ENCODE measurements around the gene LYST.

DNA sequence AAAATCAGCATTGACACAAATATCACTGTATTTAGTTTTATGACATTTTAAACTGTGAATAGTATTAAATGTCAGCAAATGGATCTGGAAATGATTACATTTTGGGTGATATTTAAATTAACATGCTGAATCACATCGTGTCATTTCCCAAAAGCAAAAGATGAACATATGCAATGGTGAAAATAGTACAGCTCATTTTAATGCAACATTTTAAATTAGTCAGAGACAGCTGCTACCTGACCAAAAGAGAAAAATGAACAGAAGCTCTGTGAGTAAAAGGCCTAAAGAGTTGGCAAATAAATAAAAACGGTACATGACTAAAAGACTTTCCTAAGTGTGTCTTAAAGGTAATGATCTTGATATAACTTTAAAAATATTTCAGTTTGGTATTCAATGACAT lies 131.1 kb downstream of the LYST start:
- TF ChIP-seq EZH2 (IDR thresholded peaks at IDR 0.05; ENCODE audit: borderline replicate concordance): no peak
- no peak for TF ChIP-seq CTCF (IDR thresholded peaks at IDR 0.05; ENCODE audit: poor library complexity)
- TF ChIP-seq EZH2phosphoT487 (IDR thresholded peaks at IDR 0.05; ENCODE audit: low read depth, severe bottlenecking, unreplicated experiment): no peak

Measured in hepatocyte (in vitro differentiated cells).